A673 (cell line): ENCODE results near the gene C4orf50.

Experiments used
- CTCF ChIP-seq: fragments of 300-800, 200-600 bp; sonication (generic); conservative IDR thresholded peaks from 2 replicates; pipeline ENCODE4 v1.5.1; 2017; ENCODE audit warnings: low read depth, mild to moderate bottlenecking, antibody characterized with exemption, low read length, moderate library complexity, mixed read lengths
- EZH2 ChIP-seq: fragments of 200-600 bp; sonication (generic); IDR thresholded peaks from 2 replicates; pipeline ENCODE4 v1.6.1; 2017; ENCODE audit warnings: borderline replicate concordance, low read depth, mild to moderate bottlenecking, mixed read lengths, antibody characterized with exemption, low read length; ENCODE audit not compliant: poor library complexity, severe bottlenecking

GRCh38 chr4:6002926-6003325 lies 15.3 kb downstream of the C4orf50 start:
- TF ChIP-seq EZH2 = no peak
- no peak for TF ChIP-seq CTCF
